22Rv1 (cell line): Measurements from ENCODE around the gene WIPF3.

ENCODE experiments used
- ZFX ChIP-seq: fragments of 450-650 bp; IDR thresholded peaks from 2 replicates; pipeline ENCODE4 v1.6.1; 2017; ENCODE audit warnings: antibody characterized with exemption, borderline replicate concordance
- TF ChIP-seq, protein P1 (sequence below): fragments of 450-650 bp; IDR thresholded peaks from 2 replicates; pipeline ENCODE4 v1.5.1; 2017; ENCODE audit warnings: mild to moderate bottlenecking

DNA sequence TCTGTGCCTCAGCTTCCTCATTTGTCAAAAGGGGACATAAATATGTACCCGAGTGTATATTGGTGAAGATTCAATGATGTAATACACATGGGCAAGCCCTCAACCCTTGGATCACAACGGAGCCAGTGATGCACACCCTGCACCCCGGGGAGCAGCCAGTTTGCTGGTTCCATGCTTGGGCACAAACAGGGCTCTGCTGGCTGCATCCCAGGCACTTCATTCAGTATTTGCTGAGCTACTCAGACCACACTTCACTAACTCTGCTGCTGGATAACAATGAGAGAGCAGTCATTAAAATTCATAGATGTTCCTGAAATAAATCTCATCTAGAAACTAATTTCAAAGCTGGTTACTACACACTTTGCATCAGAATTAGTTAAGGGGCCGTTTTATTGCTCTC lies 111.3 kb downstream of the WIPF3 start:
- TF ChIP-seq, protein P1, sequence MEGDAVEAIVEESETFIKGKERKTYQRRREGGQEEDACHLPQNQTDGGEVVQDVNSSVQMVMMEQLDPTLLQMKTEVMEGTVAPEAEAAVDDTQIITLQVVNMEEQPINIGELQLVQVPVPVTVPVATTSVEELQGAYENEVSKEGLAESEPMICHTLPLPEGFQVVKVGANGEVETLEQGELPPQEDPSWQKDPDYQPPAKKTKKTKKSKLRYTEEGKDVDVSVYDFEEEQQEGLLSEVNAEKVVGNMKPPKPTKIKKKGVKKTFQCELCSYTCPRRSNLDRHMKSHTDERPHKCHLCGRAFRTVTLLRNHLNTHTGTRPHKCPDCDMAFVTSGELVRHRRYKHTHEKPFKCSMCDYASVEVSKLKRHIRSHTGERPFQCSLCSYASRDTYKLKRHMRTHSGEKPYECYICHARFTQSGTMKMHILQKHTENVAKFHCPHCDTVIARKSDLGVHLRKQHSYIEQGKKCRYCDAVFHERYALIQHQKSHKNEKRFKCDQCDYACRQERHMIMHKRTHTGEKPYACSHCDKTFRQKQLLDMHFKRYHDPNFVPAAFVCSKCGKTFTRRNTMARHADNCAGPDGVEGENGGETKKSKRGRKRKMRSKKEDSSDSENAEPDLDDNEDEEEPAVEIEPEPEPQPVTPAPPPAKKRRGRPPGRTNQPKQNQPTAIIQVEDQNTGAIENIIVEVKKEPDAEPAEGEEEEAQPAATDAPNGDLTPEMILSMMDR = no peak
- TF ChIP-seq ZFX = no peak
